ENCODE results near the gene FAHD2A.

GRCh38 chr2:95402370-95403203 lies at the start of gene FAHD2A:
- TF ChIP-seq CTCF (IDR thresholded peaks at IDR 0.05) (no peak), EZH2phosphoT487 (IDR thresholded peaks at IDR 0.05) (no peak), EZH2 (IDR thresholded peaks at IDR 0.05) (no peak)
